ENCODE data around the gene BRI3BP. TPM values are rescaled to one million over a fixed set of nuclear protein-coding genes. Genes with fewer than 3 reads are reported as not detected.

BRI3BP gene
- total RNA-seq, 1 donor from 2014 or later = 3.6 TPM

DNA sequence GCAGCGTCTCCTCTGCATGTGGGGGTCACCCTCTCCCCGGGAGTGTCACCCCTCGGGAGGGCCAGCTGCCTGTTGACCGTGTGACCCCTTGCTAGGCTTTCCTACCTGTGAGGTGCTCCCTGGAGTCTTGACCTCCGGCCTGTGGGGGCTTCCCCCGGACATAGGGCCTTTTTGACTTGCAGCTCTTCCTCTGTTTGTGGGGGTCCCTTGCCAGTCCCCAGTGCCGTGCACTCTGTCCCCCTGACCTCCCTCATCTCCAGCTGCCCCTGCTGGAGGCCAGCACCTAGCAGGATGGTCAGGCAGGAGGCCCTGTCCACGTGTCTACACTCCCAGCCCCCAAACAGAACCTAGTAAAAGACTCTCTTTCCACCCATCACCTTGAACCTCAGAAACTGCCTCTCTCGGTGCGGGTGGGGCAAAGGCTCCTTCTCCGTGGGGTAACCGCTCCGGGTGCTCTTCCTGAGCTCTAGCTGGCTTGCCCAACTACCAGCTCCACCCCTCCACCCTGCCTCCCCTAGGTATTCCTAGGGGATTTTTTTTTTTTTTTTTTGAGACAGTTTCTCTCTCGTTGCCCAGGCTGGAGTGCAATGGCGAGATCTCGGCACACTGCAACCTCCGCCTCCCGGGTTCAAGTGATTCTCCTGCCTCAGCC lies 72.6 kb downstream of the BRI3BP start:
- peaks cover 4% of the 10 kb centered on the region for H3K27me3 Mint-ChIP-seq (ENCODE audit: low read depth, unreplicated experiment)
- Histone ChIP-seq H3K4me2 (ENCODE audit: low read length) (peak overlapping the region; percentile 98), H3K4me3 (ENCODE audit: insufficient read depth, low read depth, low read length) (peak overlapping the region; percentile 84), H3K79me2 (ENCODE audit: insufficient read depth, low read length) (peaks cover 26% of the 10 kb centered on the region), H3K9ac (ENCODE audit: low read length) (peak overlapping the region; percentile 85), H2AFZ (ENCODE audit: low read depth, low read length) (peak overlapping the region; percentile 51), H3K27me3 (ENCODE audit: insufficient read depth, low read length) (no peaks in the 10 kb centered on the region), H3K27ac (ENCODE audit: low read depth, low read length) (peak overlapping the region; percentile 7), H3K4me1 (ENCODE audit: insufficient read depth, low read length) (peaks cover 13% of the 10 kb centered on the region), H3K9me3 (ENCODE audit: insufficient read depth, low read depth, low read length) (no peaks in the 10 kb centered on the region), H4K20me1 (ENCODE audit: insufficient read depth, low read length) (peaks cover 53% of the 10 kb centered on the region), H3K36me3 (ENCODE audit: insufficient read depth, low read length) (no peaks in the 10 kb centered on the region)
- H3K9me3 Mint-ChIP-seq (ENCODE audit: unreplicated experiment) = peaks cover 2% of the 10 kb centered on the region
- no peak for FAIRE-seq
- H3K27ac Mint-ChIP-seq (ENCODE audit: unreplicated experiment) = peak overlapping the region; percentile 77
- peaks cover 2% of the 10 kb centered on the region for H3K36me3 Mint-ChIP-seq (ENCODE audit: low read depth, unreplicated experiment)
- no peak for DNase-seq (ENCODE audit: low read depth)
- peak overlapping the region; percentile 88 for H3K4me3 Mint-ChIP-seq (ENCODE audit: unreplicated experiment)
- no peak for TF ChIP-seq EZH2 (IDR thresholded peaks at IDR 0.05; ENCODE audit: insufficient read depth, low read length)
- TF ChIP-seq, protein P1, sequence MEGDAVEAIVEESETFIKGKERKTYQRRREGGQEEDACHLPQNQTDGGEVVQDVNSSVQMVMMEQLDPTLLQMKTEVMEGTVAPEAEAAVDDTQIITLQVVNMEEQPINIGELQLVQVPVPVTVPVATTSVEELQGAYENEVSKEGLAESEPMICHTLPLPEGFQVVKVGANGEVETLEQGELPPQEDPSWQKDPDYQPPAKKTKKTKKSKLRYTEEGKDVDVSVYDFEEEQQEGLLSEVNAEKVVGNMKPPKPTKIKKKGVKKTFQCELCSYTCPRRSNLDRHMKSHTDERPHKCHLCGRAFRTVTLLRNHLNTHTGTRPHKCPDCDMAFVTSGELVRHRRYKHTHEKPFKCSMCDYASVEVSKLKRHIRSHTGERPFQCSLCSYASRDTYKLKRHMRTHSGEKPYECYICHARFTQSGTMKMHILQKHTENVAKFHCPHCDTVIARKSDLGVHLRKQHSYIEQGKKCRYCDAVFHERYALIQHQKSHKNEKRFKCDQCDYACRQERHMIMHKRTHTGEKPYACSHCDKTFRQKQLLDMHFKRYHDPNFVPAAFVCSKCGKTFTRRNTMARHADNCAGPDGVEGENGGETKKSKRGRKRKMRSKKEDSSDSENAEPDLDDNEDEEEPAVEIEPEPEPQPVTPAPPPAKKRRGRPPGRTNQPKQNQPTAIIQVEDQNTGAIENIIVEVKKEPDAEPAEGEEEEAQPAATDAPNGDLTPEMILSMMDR (IDR thresholded peaks at IDR 0.05; ENCODE audit: insufficient read depth, low read depth, low read length) = no peak
- peaks cover 5% of the 10 kb centered on the region for H3K4me1 Mint-ChIP-seq (ENCODE audit: low read depth, unreplicated experiment)

DNA sequence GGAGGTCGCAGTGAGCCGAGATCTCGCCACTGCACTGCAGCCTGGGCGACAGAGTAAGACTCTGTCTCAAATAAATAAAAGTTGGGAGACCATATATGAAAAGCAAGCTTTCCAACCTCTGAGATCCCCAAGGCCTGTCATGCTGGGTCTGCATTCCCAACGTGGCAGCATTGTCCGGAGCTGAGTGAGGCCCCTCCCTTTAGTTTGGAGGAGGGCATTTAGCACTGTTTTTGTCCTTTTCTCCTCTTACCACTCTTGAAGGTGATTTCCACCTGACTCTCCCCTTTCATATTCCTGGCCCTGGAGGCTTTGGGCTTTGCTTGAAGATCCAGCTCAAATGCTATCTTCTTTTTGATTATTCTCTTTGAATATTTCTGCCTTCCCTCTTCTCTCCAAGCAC lies 74.9 kb downstream of the BRI3BP start:
- Histone ChIP-seq H3K4me2 (ENCODE audit: low read length) (no peak overlapping the region), H3K36me3 (ENCODE audit: insufficient read depth, low read length) (peaks cover 2% of the 10 kb centered on the region), H3K27me3 (ENCODE audit: insufficient read depth, low read length) (no peaks in the 10 kb centered on the region), H2AFZ (ENCODE audit: low read depth, low read length) (no peak overlapping the region), H3K4me1 (ENCODE audit: insufficient read depth, low read length) (peaks cover 13% of the 10 kb centered on the region), H3K9me3 (ENCODE audit: insufficient read depth, low read depth, low read length) (no peaks in the 10 kb centered on the region), H3K9ac (ENCODE audit: low read length) (no peak overlapping the region), H3K27ac (ENCODE audit: low read depth, low read length) (no peak overlapping the region), H4K20me1 (ENCODE audit: insufficient read depth, low read length) (peaks cover 72% of the 10 kb centered on the region), H3K79me2 (ENCODE audit: insufficient read depth, low read length) (peaks cover 31% of the 10 kb centered on the region), H3K4me3 (ENCODE audit: insufficient read depth, low read depth, low read length) (no peak overlapping the region)
- peaks cover 9% of the 10 kb centered on the region for H3K36me3 Mint-ChIP-seq (ENCODE audit: low read depth, unreplicated experiment)
- H3K4me1 Mint-ChIP-seq (ENCODE audit: low read depth, unreplicated experiment) = peaks cover 5% of the 10 kb centered on the region
- FAIRE-seq = no peak
- TF ChIP-seq, protein P1 (IDR thresholded peaks at IDR 0.05; ENCODE audit: insufficient read depth, low read depth, low read length) = no peak
- no peak for TF ChIP-seq EZH2 (IDR thresholded peaks at IDR 0.05; ENCODE audit: insufficient read depth, low read length)
- no peak overlapping the region for H3K4me3 Mint-ChIP-seq (ENCODE audit: unreplicated experiment)
- no peak for DNase-seq (ENCODE audit: low read depth)
- no peaks in the 10 kb centered on the region for H3K9me3 Mint-ChIP-seq (ENCODE audit: unreplicated experiment)
- peaks cover 4% of the 10 kb centered on the region for H3K27me3 Mint-ChIP-seq (ENCODE audit: low read depth, unreplicated experiment)
- H3K27ac Mint-ChIP-seq (ENCODE audit: unreplicated experiment) = no peak overlapping the region

DNA sequence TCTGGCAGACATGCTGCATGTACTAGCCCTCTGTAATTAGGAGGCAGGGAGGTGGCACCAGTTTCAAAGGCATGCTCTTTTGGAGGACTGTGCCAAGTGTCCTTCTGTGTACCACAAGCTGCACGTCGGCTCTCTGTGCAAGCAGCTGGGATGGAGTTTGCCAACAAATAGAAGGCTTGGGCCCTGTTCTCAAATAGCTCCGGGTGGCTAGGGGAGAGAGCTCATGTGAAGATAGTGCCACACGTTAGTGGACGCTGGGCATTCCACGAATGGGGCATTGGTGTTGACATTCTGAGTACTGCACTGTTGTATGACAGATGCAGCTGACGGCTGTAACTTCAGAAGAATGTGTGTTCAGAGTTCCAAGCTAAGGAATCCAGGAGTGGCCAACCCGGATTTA lies 76.2 kb downstream of the BRI3BP start:
- Mint-ChIP-seq H3K36me3 (ENCODE audit: low read depth, unreplicated experiment) (peaks cover 9% of the 10 kb centered on the region), H3K9me3 (ENCODE audit: unreplicated experiment) (no peaks in the 10 kb centered on the region), H3K27ac (ENCODE audit: unreplicated experiment) (no peak overlapping the region), H3K27me3 (ENCODE audit: low read depth, unreplicated experiment) (no peaks in the 10 kb centered on the region), H3K4me1 (ENCODE audit: low read depth, unreplicated experiment) (peaks cover 5% of the 10 kb centered on the region), H3K4me3 (ENCODE audit: unreplicated experiment) (no peak overlapping the region)
- no peak overlapping the region for H3K9ac ChIP-seq (ENCODE audit: low read length)
- H3K4me3 ChIP-seq (ENCODE audit: insufficient read depth, low read depth, low read length) = no peak overlapping the region
- no peak overlapping the region for H3K4me2 ChIP-seq (ENCODE audit: low read length)
- peaks cover 5% of the 10 kb centered on the region for H3K36me3 ChIP-seq (ENCODE audit: insufficient read depth, low read length)
- no peak for TF ChIP-seq EZH2 (IDR thresholded peaks at IDR 0.05; ENCODE audit: insufficient read depth, low read length)
- TF ChIP-seq, protein P1 (IDR thresholded peaks at IDR 0.05; ENCODE audit: insufficient read depth, low read depth, low read length) = no peak
- FAIRE-seq = no peak
- no peak overlapping the region for H2AFZ ChIP-seq (ENCODE audit: low read depth, low read length)
- peaks cover 77% of the 10 kb centered on the region for H4K20me1 ChIP-seq (ENCODE audit: insufficient read depth, low read length)
- peaks cover 31% of the 10 kb centered on the region for H3K79me2 ChIP-seq (ENCODE audit: insufficient read depth, low read length)
- no peak for DNase-seq (ENCODE audit: low read depth)
- no peaks in the 10 kb centered on the region for H3K27me3 ChIP-seq (ENCODE audit: insufficient read depth, low read length)
- H3K4me1 ChIP-seq (ENCODE audit: insufficient read depth, low read length) = peaks cover 13% of the 10 kb centered on the region
- H3K9me3 ChIP-seq (ENCODE audit: insufficient read depth, low read depth, low read length) = no peaks in the 10 kb centered on the region
- H3K27ac ChIP-seq (ENCODE audit: low read depth, low read length) = no peak overlapping the region
